Measurements from ENCODE around the gene PTPN1. TPM values are rescaled to one million over a fixed set of nuclear protein-coding genes. Genes with fewer than 3 reads are reported as not detected.
"Not testable (repeated sequence)": the region's sequence is repeated elsewhere in the genome, so short reads cannot be mapped to it uniquely, and the experiment has no call there.

PTPN1 gene
- total RNA-seq, 1 donor from 2014 or later = 47.5 TPM

GRCh38 chr20:50506270-50506579 lies 4.0 kb upstream of the PTPN1 start:
- Mint-ChIP-seq H3K9me3 (ENCODE audit: unreplicated experiment) (peaks cover 5% of the 10 kb centered on the region), H3K27ac (ENCODE audit: unreplicated experiment) (no peak overlapping the region), H3K36me3 (ENCODE audit: unreplicated experiment) (no peaks in the 10 kb centered on the region), H3K27me3 (ENCODE audit: unreplicated experiment) (peaks cover 3% of the 10 kb centered on the region), H3K4me1 (ENCODE audit: low read depth, unreplicated experiment) (peaks cover 5% of the 10 kb centered on the region), H3K4me3 (ENCODE audit: unreplicated experiment) (no peak overlapping the region)
- DNase-seq = no peak
- no peak for TF ChIP-seq CTCF (IDR thresholded peaks at IDR 0.05; ENCODE audit: partially characterized antibody, unreplicated experiment)

- H3K4me1 Mint-ChIP-seq (ENCODE audit: low read depth, unreplicated experiment) = peaks cover 11% of the 10 kb centered on the region
- not testable (repeated sequence) for H3K27ac Mint-ChIP-seq (ENCODE audit: unreplicated experiment); H3K4me3 Mint-ChIP-seq (ENCODE audit: unreplicated experiment); H3K9me3 Mint-ChIP-seq (ENCODE audit: unreplicated experiment); H3K27me3 Mint-ChIP-seq (ENCODE audit: unreplicated experiment); DNase-seq; H3K36me3 Mint-ChIP-seq (ENCODE audit: unreplicated experiment)
Measured at GRCh38 chr20:50507745-50508144, 2.4 kb upstream of the PTPN1 start.

- Mint-ChIP-seq H3K9me3 (ENCODE audit: unreplicated experiment) (peaks cover 3% of the 10 kb centered on the region), H3K27me3 (ENCODE audit: unreplicated experiment) (peaks cover 3% of the 10 kb centered on the region), H3K4me3 (ENCODE audit: unreplicated experiment) (peak overlapping the region; percentile 32), H3K27ac (ENCODE audit: unreplicated experiment) (peak overlapping the region; percentile 57), H3K36me3 (ENCODE audit: unreplicated experiment) (no peaks in the 10 kb centered on the region), H3K4me1 (ENCODE audit: low read depth, unreplicated experiment) (peaks cover 15% of the 10 kb centered on the region)
- no peak for DNase-seq
- TF ChIP-seq CTCF (IDR thresholded peaks at IDR 0.05; ENCODE audit: partially characterized antibody, unreplicated experiment) = no peak
Measured at GRCh38 chr20:50508171-50508755, 1.9 kb upstream of the PTPN1 start.

- Mint-ChIP-seq H3K27me3 (ENCODE audit: unreplicated experiment) (peaks cover 3% of the 10 kb centered on the region), H3K4me3 (ENCODE audit: unreplicated experiment) (peak overlapping the region; percentile 95), H3K9me3 (ENCODE audit: unreplicated experiment) (peaks cover 3% of the 10 kb centered on the region), H3K4me1 (ENCODE audit: low read depth, unreplicated experiment) (peaks cover 16% of the 10 kb centered on the region), H3K27ac (ENCODE audit: unreplicated experiment) (peak overlapping the region; percentile 86), H3K36me3 (ENCODE audit: unreplicated experiment) (no peaks in the 10 kb centered on the region)
- peak; percentile 36 for DNase-seq
- TF ChIP-seq CTCF (IDR thresholded peaks at IDR 0.05; ENCODE audit: partially characterized antibody, unreplicated experiment) = no peak
Measured at GRCh38 chr20:50510706-50511542, 741 bp downstream of the PTPN1 start.

GRCh38 chr20:50512323-50512722 lies 2.1 kb downstream of the PTPN1 start:
- H3K27me3 Mint-ChIP-seq (ENCODE audit: unreplicated experiment) = peaks cover 3% of the 10 kb centered on the region
- peaks cover 16% of the 10 kb centered on the region for H3K4me1 Mint-ChIP-seq (ENCODE audit: low read depth, unreplicated experiment)
- no peak for TF ChIP-seq CTCF (IDR thresholded peaks at IDR 0.05; ENCODE audit: partially characterized antibody, unreplicated experiment)
- H3K9me3 Mint-ChIP-seq (ENCODE audit: unreplicated experiment) = peaks cover 3% of the 10 kb centered on the region
- DNase-seq = no peak
- peak overlapping the region; percentile 25 for H3K4me3 Mint-ChIP-seq (ENCODE audit: unreplicated experiment)
- no peak overlapping the region for H3K27ac Mint-ChIP-seq (ENCODE audit: unreplicated experiment)
- H3K36me3 Mint-ChIP-seq (ENCODE audit: unreplicated experiment) = no peaks in the 10 kb centered on the region
